Forelimb muscle (tissue), 1 donor: ENCODE results near the gene ANKMY2. TPM values are rescaled to one million over a fixed set of nuclear protein-coding genes. Genes with fewer than 3 reads are reported as not detected.

Source experiments
- DNase-seq: peaks from one replicate; pipeline ENCODE4 v3.0.0-alpha.2; 2013; ENCODE audit warnings: low read depth
- polyA plus RNA-seq: library from polyadenylated mRNA; unstranded; fragments of 120-200 nt; gene quantifications from one replicate; pipeline ENCODE4 v1.2.1, GENCODE V29; 2013; ENCODE audit not compliant: insufficient read length

ANKMY2 gene
- polyA plus RNA-seq, 1 donor = 25.9 TPM

DNA sequence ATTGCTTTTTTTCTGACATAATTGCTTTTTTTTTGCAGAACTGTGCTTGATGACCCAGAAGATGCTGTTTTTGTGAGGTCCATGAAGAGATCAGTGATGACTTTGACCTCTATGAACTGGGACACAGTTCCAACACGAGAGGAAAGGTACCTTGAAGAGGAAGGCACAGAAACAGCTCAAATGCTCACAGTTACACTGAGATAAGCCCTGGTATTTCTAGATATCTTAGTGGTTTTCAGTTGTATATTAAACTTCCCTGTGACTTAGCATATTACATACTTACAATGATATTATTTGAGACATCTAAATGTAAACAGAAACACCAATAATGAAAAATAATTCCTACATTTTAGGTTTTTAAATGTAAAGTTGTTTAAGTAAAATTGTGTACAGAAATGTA is 64.3 kb downstream of the ANKMY2 start:
- no peak for DNase-seq

DNA sequence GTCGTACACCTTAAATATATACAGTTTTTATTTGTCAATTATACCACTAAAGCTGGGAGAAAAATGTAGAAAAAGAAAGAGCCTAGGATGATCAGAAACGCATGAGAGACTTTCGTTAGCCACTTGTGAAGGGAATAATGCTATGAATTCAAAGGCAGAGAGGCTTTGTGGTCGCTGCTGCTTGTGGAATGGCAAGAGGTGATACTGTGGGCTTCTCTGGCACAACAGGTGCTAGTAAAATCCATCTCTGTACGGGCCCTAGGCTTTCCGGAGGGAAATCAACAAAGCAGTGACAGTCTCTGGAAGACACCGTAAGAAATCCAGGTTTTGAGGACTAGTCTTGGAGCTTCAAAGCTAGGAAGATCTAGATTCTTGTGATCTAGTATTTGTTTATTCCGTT is 66.3 kb downstream of the ANKMY2 start:
- DNase-seq = no peak

GRCh38 chr7:16571941-16572340 is 73.6 kb downstream of the ANKMY2 start:
- no peak for DNase-seq

DNA sequence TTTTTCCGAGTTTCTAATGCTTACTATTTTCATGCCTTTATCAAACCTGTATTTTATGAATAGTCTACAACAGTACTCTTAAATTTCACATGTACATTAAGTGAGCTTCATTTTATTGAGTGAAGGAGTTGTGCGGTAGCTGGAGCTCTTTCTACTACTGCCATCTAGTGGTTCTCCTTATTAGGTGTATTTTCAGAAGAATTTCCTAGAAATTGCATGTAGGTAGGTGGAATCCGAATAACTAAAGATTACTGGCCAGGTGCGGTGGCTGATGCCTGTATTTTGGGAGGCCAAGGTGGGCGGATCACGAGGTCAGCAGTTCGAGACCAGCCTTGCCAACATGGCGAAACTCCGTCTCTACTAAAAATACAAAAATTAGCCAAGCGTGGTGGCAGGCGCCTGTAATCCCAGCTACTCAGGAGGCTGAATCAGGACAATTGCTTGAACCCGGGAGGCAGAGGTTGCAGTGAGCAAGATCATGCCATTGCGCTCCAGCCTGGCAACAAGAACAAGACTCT is 80.6 kb downstream of the ANKMY2 start:
- peak; percentile 47 for DNase-seq

- no peak for DNase-seq
Measured at GRCh38 chr7:16564023-16564380, 81.6 kb downstream of the ANKMY2 start.

- no peak for DNase-seq
Measured at GRCh38 chr7:16563281-16564022, 82.1 kb downstream of the ANKMY2 start.

DNA sequence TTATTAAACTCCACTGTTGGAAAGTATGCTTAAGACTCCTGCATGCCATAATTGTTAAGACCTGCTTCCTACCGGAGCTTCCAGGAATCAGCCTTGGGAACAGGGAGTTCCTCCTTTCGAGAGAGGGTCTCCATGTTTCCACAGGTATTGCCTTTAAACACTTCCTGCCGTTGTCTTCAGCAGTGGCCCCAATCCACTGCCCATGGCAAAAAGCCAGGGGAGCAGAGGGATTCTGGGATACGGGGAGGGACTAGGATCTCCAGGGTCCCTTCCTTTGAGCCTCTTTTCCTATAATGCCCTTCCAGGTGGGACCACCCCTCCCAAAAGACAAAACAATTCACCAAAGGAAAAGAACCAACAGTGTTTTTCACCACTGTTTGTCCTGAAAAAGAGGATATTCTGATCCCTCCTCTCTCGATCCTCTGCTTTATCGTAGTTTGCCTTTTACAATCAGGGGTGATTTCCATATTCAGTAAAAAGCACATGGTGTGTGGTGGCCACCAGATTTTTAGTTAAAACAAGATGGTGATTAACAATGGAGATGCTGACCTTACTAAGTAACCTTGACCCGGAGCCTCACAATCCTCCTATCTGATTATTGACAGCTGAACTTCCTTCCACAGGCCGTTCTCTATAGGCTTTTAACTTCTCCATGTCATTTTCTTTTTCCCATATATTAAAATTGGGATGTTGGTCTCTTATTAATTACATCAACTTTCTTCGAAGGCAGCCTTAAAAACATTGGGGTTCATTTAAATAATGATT is 82.9 kb downstream of the ANKMY2 start:
- no peak for DNase-seq

DNA sequence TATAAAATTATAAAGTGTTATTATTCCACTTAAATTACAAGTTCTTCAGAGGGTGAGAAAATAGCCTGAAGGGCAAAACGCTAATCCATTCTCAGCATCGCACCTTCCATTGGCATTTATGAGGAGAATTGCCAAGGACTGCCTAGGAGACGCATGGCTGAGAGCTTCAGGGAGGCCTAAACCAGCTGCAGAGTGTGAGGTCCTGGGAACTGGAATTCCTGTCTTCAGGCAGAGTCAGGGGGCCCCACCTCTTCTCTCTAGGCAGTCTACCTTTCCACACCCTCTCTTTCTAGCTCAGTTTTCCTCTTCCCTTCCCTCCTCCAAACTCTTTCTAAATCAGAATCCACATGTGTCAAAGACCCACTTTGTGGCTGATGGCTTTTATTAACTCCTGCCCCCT is 83.6 kb downstream of the ANKMY2 start:
- DNase-seq = no peak

GRCh38 chr7:16559497-16560179 is 85.9 kb downstream of the ANKMY2 start:
- no peak for DNase-seq

DNA sequence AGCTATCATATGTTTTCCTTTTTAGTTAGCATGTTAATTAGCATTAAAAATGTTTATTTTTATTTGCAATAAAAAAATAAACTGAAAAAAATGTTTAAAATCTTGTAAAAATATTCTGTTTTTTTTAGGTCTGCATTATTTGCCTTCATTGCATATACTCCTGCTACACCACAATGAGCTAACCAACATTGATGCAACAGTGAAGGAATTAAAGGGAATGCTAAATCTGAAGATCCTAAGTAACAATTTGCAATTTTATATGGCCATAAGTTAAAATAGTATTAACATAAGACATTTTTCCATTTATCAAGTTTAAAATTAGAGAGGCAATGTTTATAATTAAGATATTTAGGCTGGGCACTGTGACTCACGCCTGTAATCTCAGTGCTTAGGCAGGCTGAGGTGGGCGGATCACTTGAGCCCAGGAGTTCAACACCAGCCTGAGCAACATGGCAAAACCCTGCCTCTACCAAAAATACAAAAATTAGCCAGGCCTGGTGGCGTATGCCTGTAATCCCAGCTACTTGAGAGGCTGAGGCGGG is 86.7 kb downstream of the ANKMY2 start:
- no peak for DNase-seq

- no peak for DNase-seq
Measured at GRCh38 chr7:16556359-16556758, 89.2 kb downstream of the ANKMY2 start.

- DNase-seq = no peak
Measured at GRCh38 chr7:16554518-16555236, 90.9 kb downstream of the ANKMY2 start.

- no peak for DNase-seq
Measured at GRCh38 chr7:16550671-16551070, 94.9 kb downstream of the ANKMY2 start.

Other genes with a start within 250 kb of the ANKMY2 start
- 3.9 TPM for gene CRPPA, start 224.2 kb downstream of the ANKMY2 start, polyA plus RNA-seq
- gene SOSTDC1, start 180.0 kb downstream of the ANKMY2 start, polyA plus RNA-seq = 10.2 TPM
- gene LRRC72, start 118.9 kb downstream of the ANKMY2 start, polyA plus RNA-seq = not detected
- gene BZW2, start 427 bp upstream of the ANKMY2 start, polyA plus RNA-seq = 201 TPM
- 56.9 TPM for gene TSPAN13, start 108.0 kb upstream of the ANKMY2 start, polyA plus RNA-seq
- gene AGR2, start 159.2 kb upstream of the ANKMY2 start, polyA plus RNA-seq = 14.2 TPM
- not detected for gene AGR3, start 236.2 kb upstream of the ANKMY2 start, polyA plus RNA-seq